ENCODE results near the gene STX18.
"Not testable (repeated sequence)": the region's sequence is repeated elsewhere in the genome, so short reads cannot be mapped to it uniquely, and the experiment has no call there.

STX18 gene

GRCh38 chr4:4541661-4542570, at the start of gene STX18:
TSS of gene STX18 (minus strand) at chr4:4542048. CDS start at chr4:4541964, 84 bp downstream.
- DNase-seq: peak; percentile 35

GRCh38 chr4:4591071-4591470, 49.2 kb upstream of the STX18 start:
- no peak for DNase-seq

GRCh38 chr4:4590546-4590945, 48.7 kb upstream of the STX18 start:
- no peak for DNase-seq

- no peak for DNase-seq
Observed at GRCh38 chr4:4585012-4585670, 43.3 kb upstream of the STX18 start.

GRCh38 chr4:4583606-4584005, 41.8 kb upstream of the STX18 start:
- DNase-seq: no peak

- no peak for DNase-seq
Observed at GRCh38 chr4:4582653-4583052, 40.8 kb upstream of the STX18 start.

- DNase-seq: no peak
Observed at GRCh38 chr4:4580494-4580893, 38.6 kb upstream of the STX18 start.

GRCh38 chr4:4578981-4579380, 37.1 kb upstream of the STX18 start:
- DNase-seq: no peak

GRCh38 chr4:4577359-4577875, 35.6 kb upstream of the STX18 start:
- no peak for DNase-seq

- DNase-seq: no peak
Observed at GRCh38 chr4:4575284-4576211, 33.7 kb upstream of the STX18 start.

GRCh38 chr4:4574792-4575191, 32.9 kb upstream of the STX18 start:
- DNase-seq: no peak

GRCh38 chr4:4574052-4574451, 32.2 kb upstream of the STX18 start:
- no peak for DNase-seq

- DNase-seq: no peak
Observed at GRCh38 chr4:4572821-4573220, 31.0 kb upstream of the STX18 start.

GRCh38 chr4:4569861-4570260, 28.0 kb upstream of the STX18 start:
- not testable (repeated sequence) for DNase-seq

- no peak for DNase-seq
Observed at GRCh38 chr4:4568806-4569427, 27.1 kb upstream of the STX18 start.

GRCh38 chr4:4566359-4566758, 24.5 kb upstream of the STX18 start:
- not testable (repeated sequence) for DNase-seq

- no peak for DNase-seq
Observed at GRCh38 chr4:4564522-4564921, 22.7 kb upstream of the STX18 start.

- DNase-seq: no peak
Observed at GRCh38 chr4:4560642-4561041, 18.8 kb upstream of the STX18 start.

- DNase-seq: no peak
Observed at GRCh38 chr4:4560136-4560535, 18.3 kb upstream of the STX18 start.

GRCh38 chr4:4559596-4559995, 17.7 kb upstream of the STX18 start:
- DNase-seq: no peak

- no peak for DNase-seq
Observed at GRCh38 chr4:4558881-4559280, 17.0 kb upstream of the STX18 start.

GRCh38 chr4:4555916-4556315, 14.1 kb upstream of the STX18 start:
- DNase-seq: no peak
